ENCODE measurements around the gene FBXO24. TPM values are rescaled to one million over a fixed set of nuclear protein-coding genes. Genes with fewer than 3 reads are reported as not detected.

Gene FBXO24
- total RNA-seq, 1 experiment from 2014 or later: 1.1 TPM

DNA sequence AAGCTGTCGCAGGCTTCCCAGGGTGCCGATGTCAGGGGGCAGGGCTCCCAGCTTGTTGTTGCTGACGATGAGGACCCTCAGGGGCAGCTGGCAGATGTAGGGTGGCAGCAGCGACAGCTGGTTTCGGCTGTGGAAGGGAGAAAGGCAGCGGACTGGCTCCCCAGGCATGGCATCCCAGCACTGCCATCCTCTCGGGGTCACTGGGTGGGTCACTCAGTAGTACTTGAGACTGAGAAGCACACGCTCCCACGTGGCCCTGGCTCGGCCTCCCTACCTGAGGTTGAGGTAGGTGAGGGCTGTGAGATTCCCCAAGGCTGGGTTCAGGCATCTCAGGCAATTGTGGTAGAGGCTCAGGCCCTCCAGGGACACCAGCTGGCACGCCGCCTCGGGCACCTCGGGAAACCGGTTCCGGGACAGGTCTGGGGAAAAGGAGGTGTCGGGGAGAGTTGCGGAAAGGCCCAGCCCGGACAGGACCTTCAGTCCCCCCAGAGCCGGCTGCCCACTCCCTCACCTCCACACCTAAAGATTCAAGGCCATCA is 4.0 kb upstream of the FBXO24 start:
- Mint-ChIP-seq H3K4me1 (ENCODE audit: insufficient read depth, unreplicated experiment) (peaks cover 13% of the 10 kb centered on the region), H3K4me3 (ENCODE audit: unreplicated experiment) (no peak overlapping the region), H3K27me3 (ENCODE audit: insufficient read depth, unreplicated experiment) (no peaks in the 10 kb centered on the region), H3K36me3 (ENCODE audit: insufficient read depth, unreplicated experiment) (peaks cover 23% of the 10 kb centered on the region), H3K9me3 (ENCODE audit: unreplicated experiment) (no peaks in the 10 kb centered on the region), H3K27ac (ENCODE audit: low read depth, unreplicated experiment) (no peak overlapping the region)
- BruUV-seq (replicated peaks): no TSS peak
- ChIA-PET POLR2A (interaction anchor here (0.5 kb wide), 1 partner anchor 22 kb away, joined by 3 read pairs; no protein-coding TSS in a partner anchor), CTCF (interaction anchor here (0.5 to 1.3 kb wide), 3 partner anchors 18 to 109 kb away, joined by 3 to 4 read pairs (median 4); partner anchors contain the start of gene PCOLCE)
- no peak for DNase-seq (ENCODE audit: unreplicated experiment)
- TF ChIP-seq, protein P1, sequence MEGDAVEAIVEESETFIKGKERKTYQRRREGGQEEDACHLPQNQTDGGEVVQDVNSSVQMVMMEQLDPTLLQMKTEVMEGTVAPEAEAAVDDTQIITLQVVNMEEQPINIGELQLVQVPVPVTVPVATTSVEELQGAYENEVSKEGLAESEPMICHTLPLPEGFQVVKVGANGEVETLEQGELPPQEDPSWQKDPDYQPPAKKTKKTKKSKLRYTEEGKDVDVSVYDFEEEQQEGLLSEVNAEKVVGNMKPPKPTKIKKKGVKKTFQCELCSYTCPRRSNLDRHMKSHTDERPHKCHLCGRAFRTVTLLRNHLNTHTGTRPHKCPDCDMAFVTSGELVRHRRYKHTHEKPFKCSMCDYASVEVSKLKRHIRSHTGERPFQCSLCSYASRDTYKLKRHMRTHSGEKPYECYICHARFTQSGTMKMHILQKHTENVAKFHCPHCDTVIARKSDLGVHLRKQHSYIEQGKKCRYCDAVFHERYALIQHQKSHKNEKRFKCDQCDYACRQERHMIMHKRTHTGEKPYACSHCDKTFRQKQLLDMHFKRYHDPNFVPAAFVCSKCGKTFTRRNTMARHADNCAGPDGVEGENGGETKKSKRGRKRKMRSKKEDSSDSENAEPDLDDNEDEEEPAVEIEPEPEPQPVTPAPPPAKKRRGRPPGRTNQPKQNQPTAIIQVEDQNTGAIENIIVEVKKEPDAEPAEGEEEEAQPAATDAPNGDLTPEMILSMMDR (IDR thresholded peaks at IDR 0.05; ENCODE audit: unreplicated experiment): no peak
- intact Hi-C loops (cut with micrococcal nuclease): no loop called here

DNA sequence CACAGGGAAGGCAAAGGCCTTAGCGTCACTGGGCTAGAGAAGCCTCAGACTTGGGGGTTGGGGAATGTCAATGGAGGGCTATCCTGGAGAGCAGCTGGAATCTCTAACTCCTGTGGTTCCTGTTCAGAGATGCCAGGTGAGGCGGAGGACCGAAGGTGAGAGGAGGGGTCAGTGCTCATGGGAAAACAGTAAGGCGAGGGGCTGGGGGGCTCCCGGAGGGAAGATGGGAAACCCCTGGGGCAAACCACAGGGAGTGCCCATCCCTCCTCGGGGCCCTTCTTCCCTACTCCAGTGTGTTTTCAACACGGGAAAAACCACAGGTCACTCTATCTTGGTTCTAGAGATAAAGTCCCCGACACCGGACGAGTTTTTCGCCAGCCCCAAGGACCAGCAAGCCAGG is 3.5 kb upstream of the FBXO24 start:
- Mint-ChIP-seq H3K9me3 (ENCODE audit: unreplicated experiment) (no peaks in the 10 kb centered on the region), H3K4me1 (ENCODE audit: insufficient read depth, unreplicated experiment) (peaks cover 13% of the 10 kb centered on the region), H3K27me3 (ENCODE audit: insufficient read depth, unreplicated experiment) (no peaks in the 10 kb centered on the region), H3K36me3 (ENCODE audit: insufficient read depth, unreplicated experiment) (peaks cover 23% of the 10 kb centered on the region), H3K27ac (ENCODE audit: low read depth, unreplicated experiment) (no peak overlapping the region), H3K4me3 (ENCODE audit: unreplicated experiment) (no peak overlapping the region)
- intact Hi-C loops (cut with micrococcal nuclease): no loop called here
- CTCF ChIA-PET: interaction anchor here (0.5 kb wide), 1 partner anchor 19 kb away, joined by 4 read pairs; the partner anchor contains the start of gene PCOLCE
- no peak for DNase-seq (ENCODE audit: unreplicated experiment)
- POLR2A ChIA-PET: interaction anchor here (4.8 kb wide), 1 partner anchor 30 kb away, joined by 49 read pairs; the partner anchor contains the start of gene MOSPD3
- BruUV-seq (replicated peaks): no TSS peak
- TF ChIP-seq, protein P1 (IDR thresholded peaks at IDR 0.05; ENCODE audit: unreplicated experiment): no peak

DNA sequence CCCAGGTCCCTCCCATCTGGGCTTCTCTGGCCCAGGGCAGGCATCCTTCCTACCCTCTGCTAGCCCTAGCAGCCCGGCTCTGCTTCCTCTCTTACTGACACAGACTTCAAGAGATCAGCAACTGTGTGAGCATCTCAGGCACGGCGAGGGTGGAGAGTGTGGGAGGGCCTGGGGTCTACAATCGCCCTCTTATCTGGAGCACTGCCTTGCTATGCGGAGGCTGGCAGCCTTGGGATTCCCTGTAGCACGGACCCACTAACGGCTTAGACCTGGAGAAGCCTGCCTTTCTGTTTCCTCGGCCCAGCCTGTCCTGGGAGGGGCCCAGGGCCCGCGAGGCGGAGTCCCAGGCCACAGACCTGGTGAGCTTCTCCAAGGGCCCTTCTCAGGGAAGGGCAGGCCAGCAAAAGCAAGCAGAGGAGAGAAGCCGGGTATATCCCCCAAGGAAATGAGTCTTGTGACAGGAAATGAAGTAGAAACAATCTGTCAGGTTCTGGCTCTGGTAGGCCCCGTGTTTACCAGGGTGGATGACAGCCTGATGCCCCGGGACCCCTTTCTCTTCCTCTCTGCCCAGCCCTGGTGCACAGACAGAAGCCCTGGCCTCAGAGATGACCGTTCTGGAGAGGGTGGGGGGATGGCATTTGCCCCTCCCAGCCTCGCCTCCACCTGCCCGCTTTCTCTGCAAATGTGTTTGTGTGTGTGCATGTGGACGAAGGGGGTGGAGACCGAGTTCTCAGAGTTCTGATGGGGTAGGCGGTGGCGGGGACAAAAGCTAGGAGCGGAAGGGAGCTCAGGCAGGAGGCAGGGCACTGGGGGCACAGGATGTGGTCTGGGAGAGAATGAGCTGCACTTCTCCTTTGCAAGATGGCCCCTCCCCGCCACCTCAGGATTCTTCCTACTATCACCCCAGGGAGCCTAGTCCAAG is 2.7 kb upstream of the FBXO24 start:
- BruUV-seq (replicated peaks): TSS peak; percentile 5
- Mint-ChIP-seq H3K36me3 (ENCODE audit: insufficient read depth, unreplicated experiment) (peaks cover 23% of the 10 kb centered on the region), H3K27me3 (ENCODE audit: insufficient read depth, unreplicated experiment) (no peaks in the 10 kb centered on the region), H3K27ac (ENCODE audit: low read depth, unreplicated experiment) (no peak overlapping the region), H3K9me3 (ENCODE audit: unreplicated experiment) (no peaks in the 10 kb centered on the region), H3K4me3 (ENCODE audit: unreplicated experiment) (peak overlapping the region; percentile 92), H3K4me1 (ENCODE audit: insufficient read depth, unreplicated experiment) (peaks cover 13% of the 10 kb centered on the region)
- intact Hi-C loops (cut with micrococcal nuclease): no loop called here
- DNase-seq (ENCODE audit: unreplicated experiment): no peak
- TF ChIP-seq, protein P1 (IDR thresholded peaks at IDR 0.05; ENCODE audit: unreplicated experiment): no peak
- ChIA-PET POLR2A (interaction anchor here (0.6 to 4.8 kb wide), 5 partner anchors 29 to 292 kb away, joined by 3 to 49 read pairs (median 6); partner anchors contain the start of genes AGFG2, MOSPD3 and SRRT), CTCF (interaction anchor here (0.6 to 1.6 kb wide), 3 partner anchors 24 to 114 kb away, joined by 3 to 6 read pairs (median 4); no protein-coding TSS in a partner anchor)
